HEK293 (cell line): ENCODE results near the gene CACNA1G.

Source experiments
- ATF2 ChIP-seq: fragments of 450-650 bp; formaldehyde crosslinking; IDR thresholded peaks from 2 replicates; pipeline ENCODE4 v1.5.1; 2016; ENCODE audit warnings: missing biosample characterization, missing genetic modification characterization, low read depth
- BCL11B ChIP-seq: fragments of 450-650 bp; formaldehyde crosslinking; IDR thresholded peaks from 2 replicates; pipeline ENCODE4 v1.5.1; 2016; ENCODE audit warnings: low read depth, missing biosample characterization, missing genetic modification characterization
- EGR2 ChIP-seq: fragments of 450-650 bp; formaldehyde crosslinking; IDR thresholded peaks from 2 replicates; pipeline ENCODE4 v1.5.1; 2016; ENCODE audit warnings: low read depth, missing biosample characterization, missing genetic modification characterization
- FEZF1 ChIP-seq: fragments of 450-650 bp; formaldehyde crosslinking; IDR thresholded peaks from 2 replicates; pipeline ENCODE4 v1.5.1; 2016; ENCODE audit warnings: missing biosample characterization, missing genetic modification characterization
- PRDM1 ChIP-seq: fragments of 450-650 bp; formaldehyde crosslinking; IDR thresholded peaks from 2 replicates; pipeline ENCODE4; 2016; ENCODE audit warnings: missing biosample characterization, missing genetic modification characterization
- REPIN1 ChIP-seq: fragments of 450-650 bp; formaldehyde crosslinking; IDR thresholded peaks from 2 replicates; pipeline ENCODE4 v1.5.1; 2017; ENCODE audit warnings: missing biosample characterization, missing genetic modification characterization, low read depth
- TRIM28 ChIP-seq: IDR thresholded peaks from 2 replicates; pipeline ENCODE4 v1.6.1; 2011; ENCODE audit warnings: low read length, control low read depth, borderline replicate concordance
- WT1 ChIP-seq: fragments of 450-650 bp; formaldehyde crosslinking; IDR thresholded peaks from 2 replicates; pipeline ENCODE4 v1.5.1; 2016; ENCODE audit warnings: missing biosample characterization, missing genetic modification characterization
- ZFHX2 ChIP-seq: fragments of 450-650 bp; formaldehyde crosslinking; conservative IDR thresholded peaks from 2 replicates; pipeline ENCODE4 v1.5.1; 2016; ENCODE audit warnings: missing biosample characterization, missing genetic modification characterization
- ZNF184 ChIP-seq: fragments of 450-650 bp; IDR thresholded peaks from 2 replicates; pipeline ENCODE4 v1.5.1; 2018; ENCODE audit warnings: missing biosample characterization, mild to moderate bottlenecking, missing genetic modification characterization
- ZNF202 ChIP-seq: fragments of 450-650 bp; formaldehyde crosslinking; IDR thresholded peaks from 2 replicates; pipeline ENCODE4 v1.5.1; 2016; ENCODE audit warnings: missing biosample characterization, missing genetic modification characterization, borderline replicate concordance
- ZNF23 ChIP-seq: fragments of 450-650 bp; formaldehyde crosslinking; IDR thresholded peaks from 2 replicates; pipeline ENCODE4 v1.5.1; 2016; ENCODE audit warnings: missing biosample characterization, missing genetic modification characterization, borderline replicate concordance
- ZNF24 ChIP-seq: fragments of 450-650 bp; formaldehyde crosslinking; IDR thresholded peaks from 2 replicates; pipeline ENCODE4 v1.5.1; 2016; ENCODE audit warnings: missing biosample characterization, missing genetic modification characterization
- ZNF510 ChIP-seq: fragments of 450-650 bp; formaldehyde crosslinking; IDR thresholded peaks from 2 replicates; pipeline ENCODE4 v1.5.1; 2018; ENCODE audit warnings: mild to moderate bottlenecking, missing genetic modification characterization, missing biosample characterization; ENCODE audit not compliant: insufficient replicate concordance
- ZNF530 ChIP-seq: fragments of 450-650 bp; formaldehyde crosslinking; IDR thresholded peaks from 2 replicates; pipeline ENCODE4 v1.5.1; 2016; ENCODE audit warnings: low read depth, missing biosample characterization, missing genetic modification characterization
- ZNF558 ChIP-seq: fragments of 450-650 bp; formaldehyde crosslinking; IDR thresholded peaks from 2 replicates; pipeline ENCODE4 v1.5.1; 2016; ENCODE audit warnings: missing biosample characterization, missing genetic modification characterization
- ZNF585B ChIP-seq: fragments of 450-650 bp; formaldehyde crosslinking; IDR thresholded peaks from 2 replicates; pipeline ENCODE4 v1.5.1; 2016; ENCODE audit warnings: missing biosample characterization, missing genetic modification characterization
- ZNF596 ChIP-seq: fragments of 450-650 bp; IDR thresholded peaks from 2 replicates; pipeline ENCODE4 v1.5.0; 2018; ENCODE audit warnings: missing biosample characterization, mild to moderate bottlenecking, missing genetic modification characterization, moderate library complexity
- ZNF624 ChIP-seq: fragments of 450-650 bp; formaldehyde crosslinking; IDR thresholded peaks from 2 replicates; pipeline ENCODE4 v1.5.1; 2017; ENCODE audit warnings: missing biosample characterization, missing genetic modification characterization
- ZNF629 ChIP-seq: fragments of 450-650 bp; formaldehyde crosslinking; IDR thresholded peaks from 2 replicates; pipeline ENCODE4 v1.5.1; 2017; ENCODE audit warnings: missing biosample characterization, missing genetic modification characterization
- ZNF658 ChIP-seq: fragments of 450-650 bp; formaldehyde crosslinking; IDR thresholded peaks from 2 replicates; pipeline ENCODE4; 2016; ENCODE audit warnings: missing biosample characterization, missing genetic modification characterization
- ZNF76 ChIP-seq: fragments of 450-650 bp; formaldehyde crosslinking; IDR thresholded peaks from 2 replicates; pipeline ENCODE4; 2016; ENCODE audit warnings: low read depth, missing biosample characterization, missing genetic modification characterization, borderline replicate concordance
- ZNF791 ChIP-seq: fragments of 450-650 bp; formaldehyde crosslinking; IDR thresholded peaks from 2 replicates; pipeline ENCODE4 v1.5.1; 2016; ENCODE audit warnings: missing biosample characterization, missing genetic modification characterization
- TF ChIP-seq, protein P1 (sequence below): fragments of 450-650 bp; formaldehyde crosslinking; IDR thresholded peaks from 2 replicates; pipeline ENCODE4 v1.5.1; 2017; ENCODE audit warnings: missing biosample characterization, missing genetic modification characterization
- TF ChIP-seq, protein P2 (sequence below): fragments of 450-650 bp; formaldehyde crosslinking; IDR thresholded peaks from 2 replicates; pipeline ENCODE4 v1.5.1; 2016; ENCODE audit warnings: missing biosample characterization, missing genetic modification characterization
- TF ChIP-seq, protein P3 (sequence below): fragments of 450-650 bp; IDR thresholded peaks from 2 replicates; pipeline ENCODE4 v1.5.1; 2018; ENCODE audit warnings: missing biosample characterization, missing genetic modification characterization
- TF ChIP-seq, protein P4 (sequence below): fragments of 450-650 bp; formaldehyde crosslinking; IDR thresholded peaks from 2 replicates; pipeline ENCODE4 v1.5.0; 2017; ENCODE audit warnings: missing biosample characterization, missing genetic modification characterization, borderline replicate concordance
- TF ChIP-seq, protein P5 (sequence below): fragments of 450-650 bp; formaldehyde crosslinking; IDR thresholded peaks from 2 replicates; pipeline ENCODE4 v1.5.1; 2016; ENCODE audit warnings: missing biosample characterization, missing genetic modification characterization

CACNA1G gene

GRCh38 chr17:50638966-50639713, 78.6 kb downstream of the CACNA1G start (continued):
- no peak for TF ChIP-seq ZNF530 (tag by site-specific recombination)
- no peak for TF ChIP-seq ATF2 (tag by site-specific recombination)
- TF ChIP-seq PRDM1 (tag by site-specific recombination) = no peak
- TF ChIP-seq ZNF629 = peak; percentile 88
- no peak for TF ChIP-seq ZNF624 (tag by site-specific recombination)
- TF ChIP-seq, protein P1, sequence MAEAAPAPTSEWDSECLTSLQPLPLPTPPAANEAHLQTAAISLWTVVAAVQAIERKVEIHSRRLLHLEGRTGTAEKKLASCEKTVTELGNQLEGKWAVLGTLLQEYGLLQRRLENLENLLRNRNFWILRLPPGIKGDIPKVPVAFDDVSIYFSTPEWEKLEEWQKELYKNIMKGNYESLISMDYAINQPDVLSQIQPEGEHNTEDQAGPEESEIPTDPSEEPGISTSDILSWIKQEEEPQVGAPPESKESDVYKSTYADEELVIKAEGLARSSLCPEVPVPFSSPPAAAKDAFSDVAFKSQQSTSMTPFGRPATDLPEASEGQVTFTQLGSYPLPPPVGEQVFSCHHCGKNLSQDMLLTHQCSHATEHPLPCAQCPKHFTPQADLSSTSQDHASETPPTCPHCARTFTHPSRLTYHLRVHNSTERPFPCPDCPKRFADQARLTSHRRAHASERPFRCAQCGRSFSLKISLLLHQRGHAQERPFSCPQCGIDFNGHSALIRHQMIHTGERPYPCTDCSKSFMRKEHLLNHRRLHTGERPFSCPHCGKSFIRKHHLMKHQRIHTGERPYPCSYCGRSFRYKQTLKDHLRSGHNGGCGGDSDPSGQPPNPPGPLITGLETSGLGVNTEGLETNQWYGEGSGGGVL (tag by site-specific recombination) = peak; percentile 85
- peak; percentile 61 for TF ChIP-seq WT1
- TF ChIP-seq, protein P2, sequence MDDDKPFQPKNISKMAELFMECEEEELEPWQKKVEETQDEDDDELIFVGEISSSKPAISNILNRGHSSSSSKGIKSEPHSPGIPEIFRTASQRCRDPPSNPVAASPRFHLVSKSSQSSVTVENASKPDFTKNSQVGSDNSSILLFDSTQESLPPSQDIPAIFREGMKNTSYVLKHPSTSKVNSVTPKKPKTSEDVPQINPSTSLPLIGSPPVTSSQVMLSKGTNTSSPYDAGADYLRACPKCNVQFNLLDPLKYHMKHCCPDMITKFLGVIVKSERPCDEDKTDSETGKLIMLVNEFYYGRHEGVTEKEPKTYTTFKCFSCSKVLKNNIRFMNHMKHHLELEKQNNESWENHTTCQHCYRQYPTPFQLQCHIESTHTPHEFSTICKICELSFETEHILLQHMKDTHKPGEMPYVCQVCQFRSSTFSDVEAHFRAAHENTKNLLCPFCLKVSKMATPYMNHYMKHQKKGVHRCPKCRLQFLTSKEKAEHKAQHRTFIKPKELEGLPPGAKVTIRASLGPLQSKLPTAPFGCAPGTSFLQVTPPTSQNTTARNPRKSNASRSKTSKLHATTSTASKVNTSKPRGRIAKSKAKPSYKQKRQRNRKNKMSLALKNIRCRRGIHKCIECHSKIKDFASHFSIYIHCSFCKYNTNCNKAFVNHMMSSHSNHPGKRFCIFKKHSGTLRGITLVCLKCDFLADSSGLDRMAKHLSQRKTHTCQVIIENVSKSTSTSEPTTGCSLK (tag by site-specific recombination) = no peak
- no peak for TF ChIP-seq ZNF76
- TF ChIP-seq ZNF585B = no peak
- no peak for TF ChIP-seq REPIN1 (tag by site-specific recombination)
- no peak for TF ChIP-seq ZNF596 (tag by site-specific recombination)
- TF ChIP-seq, protein P3, sequence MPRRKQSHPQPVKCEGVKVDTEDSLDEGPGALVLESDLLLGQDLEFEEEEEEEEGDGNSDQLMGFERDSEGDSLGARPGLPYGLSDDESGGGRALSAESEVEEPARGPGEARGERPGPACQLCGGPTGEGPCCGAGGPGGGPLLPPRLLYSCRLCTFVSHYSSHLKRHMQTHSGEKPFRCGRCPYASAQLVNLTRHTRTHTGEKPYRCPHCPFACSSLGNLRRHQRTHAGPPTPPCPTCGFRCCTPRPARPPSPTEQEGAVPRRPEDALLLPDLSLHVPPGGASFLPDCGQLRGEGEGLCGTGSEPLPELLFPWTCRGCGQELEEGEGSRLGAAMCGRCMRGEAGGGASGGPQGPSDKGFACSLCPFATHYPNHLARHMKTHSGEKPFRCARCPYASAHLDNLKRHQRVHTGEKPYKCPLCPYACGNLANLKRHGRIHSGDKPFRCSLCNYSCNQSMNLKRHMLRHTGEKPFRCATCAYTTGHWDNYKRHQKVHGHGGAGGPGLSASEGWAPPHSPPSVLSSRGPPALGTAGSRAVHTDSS = no peak
- no peak for TF ChIP-seq ZNF184 (tag by site-specific recombination)
- no peak for TF ChIP-seq ZNF23 (tag by site-specific recombination)
- TF ChIP-seq BCL11B = no peak
- TF ChIP-seq ZNF202 = no peak
- TF ChIP-seq, protein P4, sequence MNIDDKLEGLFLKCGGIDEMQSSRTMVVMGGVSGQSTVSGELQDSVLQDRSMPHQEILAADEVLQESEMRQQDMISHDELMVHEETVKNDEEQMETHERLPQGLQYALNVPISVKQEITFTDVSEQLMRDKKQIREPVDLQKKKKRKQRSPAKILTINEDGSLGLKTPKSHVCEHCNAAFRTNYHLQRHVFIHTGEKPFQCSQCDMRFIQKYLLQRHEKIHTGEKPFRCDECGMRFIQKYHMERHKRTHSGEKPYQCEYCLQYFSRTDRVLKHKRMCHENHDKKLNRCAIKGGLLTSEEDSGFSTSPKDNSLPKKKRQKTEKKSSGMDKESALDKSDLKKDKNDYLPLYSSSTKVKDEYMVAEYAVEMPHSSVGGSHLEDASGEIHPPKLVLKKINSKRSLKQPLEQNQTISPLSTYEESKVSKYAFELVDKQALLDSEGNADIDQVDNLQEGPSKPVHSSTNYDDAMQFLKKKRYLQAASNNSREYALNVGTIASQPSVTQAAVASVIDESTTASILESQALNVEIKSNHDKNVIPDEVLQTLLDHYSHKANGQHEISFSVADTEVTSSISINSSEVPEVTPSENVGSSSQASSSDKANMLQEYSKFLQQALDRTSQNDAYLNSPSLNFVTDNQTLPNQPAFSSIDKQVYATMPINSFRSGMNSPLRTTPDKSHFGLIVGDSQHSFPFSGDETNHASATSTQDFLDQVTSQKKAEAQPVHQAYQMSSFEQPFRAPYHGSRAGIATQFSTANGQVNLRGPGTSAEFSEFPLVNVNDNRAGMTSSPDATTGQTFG (tag by site-specific recombination) = no peak
- peak; percentile 31; the same call in 1 of the 2 replicates for TF ChIP-seq EGR2 (tag by site-specific recombination)
- no peak for TF ChIP-seq ZNF558 (tag by site-specific recombination)
- TF ChIP-seq, protein P5, sequence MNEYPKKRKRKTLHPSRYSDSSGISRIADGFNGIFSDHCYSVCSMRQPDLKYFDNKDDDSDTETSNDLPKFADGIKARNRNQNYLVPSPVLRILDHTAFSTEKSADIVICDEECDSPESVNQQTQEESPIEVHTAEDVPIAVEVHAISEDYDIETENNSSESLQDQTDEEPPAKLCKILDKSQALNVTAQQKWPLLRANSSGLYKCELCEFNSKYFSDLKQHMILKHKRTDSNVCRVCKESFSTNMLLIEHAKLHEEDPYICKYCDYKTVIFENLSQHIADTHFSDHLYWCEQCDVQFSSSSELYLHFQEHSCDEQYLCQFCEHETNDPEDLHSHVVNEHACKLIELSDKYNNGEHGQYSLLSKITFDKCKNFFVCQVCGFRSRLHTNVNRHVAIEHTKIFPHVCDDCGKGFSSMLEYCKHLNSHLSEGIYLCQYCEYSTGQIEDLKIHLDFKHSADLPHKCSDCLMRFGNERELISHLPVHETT (tag by site-specific recombination) = peak; percentile 64; the same call in 1 of the 2 replicates
- TF ChIP-seq TRIM28 = no peak
- no peak for TF ChIP-seq ZNF510 (tag by site-specific recombination)
- TF ChIP-seq ZNF24 (tag by site-specific recombination) = peak; percentile 70
- TF ChIP-seq ZFHX2 (tag by site-specific recombination) = peak; percentile 76
- no peak for TF ChIP-seq ZNF658 (tag by site-specific recombination)
- TF ChIP-seq FEZF1 = peak; percentile 73
- no peak for TF ChIP-seq ZNF791 (tag by site-specific recombination)
